Gastroesophageal sphincter (tissue), 3 donors: ENCODE measurements around the gene GLT8D2.

Source experiments
- CTCF ChIP-seq, 4 experiments: fragments of 200-600 bp in 2 of 4; fragments of 450-650 bp in 2 of 4; sonication (generic) in 1 of 4; IDR thresholded peaks; one replicate each; pipeline ENCODE4 v1.5.1; 2017 to 2019; ENCODE audit warnings: antibody characterized with exemption in 4 of 4, mild to moderate bottlenecking in 2 of 4, moderate library complexity in 2 of 4
- POLR2A ChIP-seq, 2 donors: fragments of 450-650 bp; IDR thresholded peaks; one replicate each; pipeline ENCODE4 v1.6.1; 2017; ENCODE audit warnings: antibody characterized with exemption in 2 of 2, mild to moderate bottlenecking in 2 of 2, moderate library complexity in 1 of 2

GRCh38 chr12:104057771-104058197, 7.8 kb upstream of the GLT8D2 start:
- TF ChIP-seq CTCF (IDR thresholded peaks at IDR 0.05): peak; percentile 39 to 70 (median 46)
- TF ChIP-seq POLR2A (IDR thresholded peaks at IDR 0.05): no peak
